Myometrial cell (primary cell): ENCODE results near the gene CIAPIN1. TPM values are rescaled to one million over a fixed set of nuclear protein-coding genes. Genes with fewer than 3 reads are reported as not detected.

Source experiments
- total RNA-seq: library from RNA; depleted of rRNA; stranded (reverse); fragments of >200 nt; gene quantifications from 2 replicates; pipeline ENCODE4 v1.2.3, GENCODE V29; 2015

CIAPIN1 gene
- 33.7 and 37.7 TPM in 2 replicates for total RNA-seq

DNA sequence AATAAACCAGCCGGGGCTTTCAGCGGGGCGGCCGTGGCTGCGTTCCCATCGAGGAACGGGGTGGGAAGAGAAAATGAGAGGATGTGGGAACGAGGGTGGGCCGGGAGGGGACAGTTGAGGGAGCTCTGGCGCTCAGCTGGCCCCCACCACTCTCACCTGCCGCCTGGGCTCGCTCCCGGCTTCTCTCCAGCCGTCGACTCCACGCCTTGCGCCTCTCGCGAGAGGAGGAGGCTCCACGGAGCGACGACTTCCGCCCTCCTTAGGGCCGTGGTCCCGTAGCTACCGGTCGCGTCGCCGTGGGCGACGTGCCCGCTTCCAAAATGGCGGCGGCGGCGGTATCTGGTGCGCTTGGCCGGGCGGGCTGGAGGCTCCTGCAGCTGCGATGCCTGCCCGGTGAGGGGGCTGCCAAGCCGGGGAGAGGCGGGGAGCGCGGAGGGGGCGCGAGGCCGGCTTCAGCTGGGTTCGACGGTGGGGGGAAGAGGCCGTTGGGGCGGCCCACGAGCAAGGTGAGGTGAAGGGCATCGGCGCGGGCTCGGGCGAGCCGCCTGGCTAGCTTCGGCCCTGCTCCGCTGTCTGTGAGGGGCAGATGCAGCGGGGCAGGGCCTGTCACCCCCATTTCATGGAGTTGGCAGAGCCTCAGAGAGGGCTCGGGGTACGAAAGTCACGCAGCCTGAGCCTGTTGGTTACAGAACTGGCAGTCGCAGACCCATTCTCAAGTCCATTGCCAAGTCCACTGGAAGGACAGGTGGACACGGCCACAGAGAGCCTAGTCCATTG, at the start of gene CIAPIN1, which contains the start of gene COQ9:
Gene CIAPIN1, minus strand, starts transcription at position 200 of the 777 bp plus-strand sequence. CDS start 6,457 bp downstream, outside the sequence.
Gene COQ9, plus strand, starts transcription at position 294 of the 777 bp plus-strand sequence. Its CDS starts 27 bp downstream, at position 321.

GRCh38 chr16:57485916-57486857, 39.0 kb upstream of the CIAPIN1 start, which contains the start of gene DOK4:
Gene DOK4, minus strand, starts transcription at chr16:57486493. Its CDS starts 6,986 bp downstream, at chr16:57479507.

DNA sequence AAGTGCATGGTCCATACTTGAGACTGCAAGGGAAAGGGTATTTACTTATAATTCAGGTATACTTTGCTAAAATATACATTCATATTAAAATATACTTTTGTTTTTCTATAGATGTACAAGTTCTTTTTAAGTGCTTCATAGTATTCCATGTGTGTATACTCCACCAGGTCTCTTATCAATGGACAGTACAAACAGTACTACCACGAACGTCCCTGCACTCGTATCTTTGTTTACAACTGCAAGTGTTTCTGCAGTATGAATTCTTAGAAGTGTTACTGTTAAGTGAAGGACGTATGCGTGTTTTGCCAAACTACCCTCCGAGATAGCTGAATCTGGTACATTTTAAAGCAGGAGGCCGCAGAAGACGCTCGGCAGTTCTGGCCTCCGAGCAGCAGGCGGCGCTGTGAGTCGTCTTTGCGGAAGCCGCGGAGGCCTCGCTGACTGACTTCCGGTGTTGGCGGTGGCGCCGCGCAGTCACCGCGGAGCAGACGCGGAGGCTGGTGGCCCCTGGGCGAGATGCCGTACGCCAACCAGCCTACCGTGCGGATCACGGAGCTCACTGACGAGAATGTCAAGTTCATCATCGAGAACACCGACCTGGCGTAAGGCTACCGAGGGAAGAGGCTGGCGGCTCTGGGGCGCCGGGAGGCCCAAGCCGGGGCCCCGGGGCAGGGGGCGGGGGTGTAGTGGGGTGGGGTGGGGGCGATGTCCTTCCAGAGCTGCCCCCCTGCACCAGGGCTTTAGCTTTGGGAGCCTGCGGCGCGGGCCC, 15.2 kb upstream of the CIAPIN1 start, which contains the start of gene POLR2C:
Gene POLR2C, plus strand, starts transcription at position 471 of the 769 bp plus-strand sequence. Its CDS starts 46 bp downstream, at position 517.

DNA sequence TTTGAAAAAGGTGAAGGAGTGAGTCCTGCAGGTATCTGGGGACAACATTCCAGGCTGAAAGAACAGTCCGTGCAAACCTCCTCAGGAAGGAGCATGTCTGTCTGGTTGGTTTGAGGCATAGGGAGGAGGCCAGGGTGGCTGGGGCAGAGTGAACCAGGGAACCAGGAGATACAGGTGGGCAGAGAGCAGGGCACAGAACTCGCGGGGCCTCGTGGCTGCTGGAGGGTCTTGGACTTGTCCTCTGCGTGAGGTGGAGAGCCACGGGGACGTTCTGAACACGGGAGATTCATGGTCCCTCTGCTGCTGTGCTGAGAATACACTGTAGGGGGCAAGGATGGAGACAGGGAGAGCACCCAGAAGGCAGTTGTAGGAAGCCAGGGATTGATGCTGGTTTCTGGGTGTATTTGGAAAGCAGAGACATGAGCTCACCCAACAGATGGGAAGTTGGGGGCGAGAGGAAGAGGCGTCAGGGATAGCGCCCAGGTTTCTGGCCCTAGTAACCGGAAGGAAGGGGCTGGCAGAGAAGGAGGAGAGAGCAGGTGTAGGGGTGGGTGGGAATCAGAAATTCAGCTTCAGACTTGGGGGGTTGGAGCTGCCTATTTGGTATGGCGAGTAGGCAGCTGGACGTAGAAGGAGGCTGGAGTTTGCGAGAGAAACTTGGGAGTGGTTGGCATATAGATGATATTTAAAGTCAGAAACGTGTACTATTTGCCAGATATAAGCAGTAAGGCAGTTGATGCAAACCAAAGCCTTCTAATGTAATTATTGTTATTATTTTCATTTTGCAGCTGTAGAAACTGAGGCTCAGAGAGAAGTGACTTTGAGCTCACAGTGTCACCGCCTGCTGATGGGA, 43.0 kb downstream of the CIAPIN1 start, which contains the start of gene CCL17:
Gene CCL17, plus strand, starts transcription at position 803 of the 853 bp plus-strand sequence. CDS start 9,166 bp downstream, outside the sequence.

Other genes with a start within 250 kb of the CIAPIN1 start
- 109 and 130 TPM in 2 replicates for gene ARL2BP, start 202.1 kb downstream of the CIAPIN1 start, total RNA-seq
- not detected in 2 replicates for gene PLLP, start 162.7 kb downstream of the CIAPIN1 start, total RNA-seq
- not detected in 2 replicates for gene CCL22, start 88.6 kb downstream of the CIAPIN1 start, total RNA-seq
- gene CX3CL1, start 74.9 kb downstream of the CIAPIN1 start, total RNA-seq: 0.35 and 8.4 TPM in 2 replicates
- not detected in 2 replicates for gene CCL17, start 42.6 kb downstream of the CIAPIN1 start, total RNA-seq
- gene COQ9, start 94 bp upstream of the CIAPIN1 start, total RNA-seq: 47.7 and 66.3 TPM in 2 replicates
- gene POLR2C, start 15.3 kb upstream of the CIAPIN1 start, total RNA-seq: 128 and 132 TPM in 2 replicates
- gene DOK4, start 39.1 kb upstream of the CIAPIN1 start, total RNA-seq: 43.5 and 47.9 TPM in 2 replicates
- 16.1 and 21.0 TPM in 2 replicates for gene CCDC102A, start 89.2 kb upstream of the CIAPIN1 start, total RNA-seq
- gene ADGRG5, start 95.3 kb upstream of the CIAPIN1 start, total RNA-seq: not detected in 2 replicates
- gene ADGRG1, start 181.2 kb upstream of the CIAPIN1 start, total RNA-seq: under 0.01 TPM in 2 replicates
- not detected in 2 replicates for gene ADGRG3, start 220.9 kb upstream of the CIAPIN1 start, total RNA-seq
- gene DRC7, start 247.4 kb upstream of the CIAPIN1 start, total RNA-seq: not detected in 2 replicates